HG03378 (cell line): Measurements from ENCODE around the gene CENPC.
"Not testable (repeated sequence)": the region's sequence is repeated elsewhere in the genome, so short reads cannot be mapped to it uniquely, and the experiment has no call there.

Source experiments
- ATAC-seq: cut with Tn5 transposase; IDR thresholded peaks from one replicate; pipeline ENCODE4 v1.9.1; 2021; ENCODE audit warnings: mild to moderate bottlenecking, moderate library complexity; ENCODE audit not compliant: unreplicated experiment

The CENPC gene

GRCh38 chr4:67550857-67551256 lies 5.6 kb upstream of the CENPC start:
- ATAC-seq = peak; percentile 39

- ATAC-seq = peak; percentile 25
Measured at GRCh38 chr4:67550451-67550850, 5.1 kb upstream of the CENPC start.

GRCh38 chr4:67549123-67549522 lies 3.8 kb upstream of the CENPC start:
- ATAC-seq = peak; percentile 43

- ATAC-seq = no peak
Measured at GRCh38 chr4:67546971-67547370, 1.7 kb upstream of the CENPC start.

GRCh38 chr4:67546004-67546356 lies 677 bp upstream of the CENPC start:
- ATAC-seq = no peak

GRCh38 chr4:67542076-67542475 lies 3.2 kb downstream of the CENPC start:
- no peak for ATAC-seq

GRCh38 chr4:67539830-67540229 lies 5.5 kb downstream of the CENPC start:
- ATAC-seq = no peak

GRCh38 chr4:67535280-67535840 lies 9.9 kb downstream of the CENPC start:
- ATAC-seq = no peak

- no peak for ATAC-seq
Measured at GRCh38 chr4:67533112-67533511, 12.2 kb downstream of the CENPC start.

GRCh38 chr4:67532397-67532796 lies 12.9 kb downstream of the CENPC start:
- ATAC-seq = not testable (repeated sequence)

GRCh38 chr4:67531379-67531962 lies 13.8 kb downstream of the CENPC start:
- no peak for ATAC-seq

GRCh38 chr4:67524140-67524539 lies 21.2 kb downstream of the CENPC start:
- ATAC-seq = not testable (repeated sequence)

GRCh38 chr4:67522851-67523671 lies 22.2 kb downstream of the CENPC start:
- ATAC-seq = no peak

- ATAC-seq = no peak
Measured at GRCh38 chr4:67522230-67522629, 23.1 kb downstream of the CENPC start.

- ATAC-seq = peak; percentile 90
Measured at GRCh38 chr4:67521506-67521905, 23.8 kb downstream of the CENPC start.

GRCh38 chr4:67520141-67520540 lies 25.2 kb downstream of the CENPC start:
- ATAC-seq = no peak

GRCh38 chr4:67512501-67512900 lies 32.8 kb downstream of the CENPC start:
- ATAC-seq = no peak

GRCh38 chr4:67500373-67500772 lies 44.9 kb downstream of the CENPC start:
- ATAC-seq = no peak

GRCh38 chr4:67499799-67500198 lies 45.5 kb downstream of the CENPC start:
- ATAC-seq = peak; percentile 61

- no peak for ATAC-seq
Measured at GRCh38 chr4:67483868-67484602, 61.3 kb downstream of the CENPC start.

GRCh38 chr4:67480810-67481209 lies 64.5 kb downstream of the CENPC start:
- ATAC-seq = no peak

GRCh38 chr4:67475155-67475554 lies 70.1 kb downstream of the CENPC start:
- ATAC-seq = no peak
